A673 (cell line): ENCODE data around the gene LRRC30. TPM values are rescaled to one million over a fixed set of nuclear protein-coding genes. Genes with fewer than 3 reads are reported as not detected.

ENCODE experiments used
- Bru-seq: library from RNA; stranded (reverse); fragments of 400-500 nt; gene quantifications from one replicate; lab custom pipeline; 2021; lab: Mats Ljungman, UMichigan
- BruChase-seq, 2 experiments: library from RNA; stranded (reverse); fragments of 400-500 nt; gene quantifications; one replicate each; lab custom pipeline; 2021; lab: Mats Ljungman, UMichigan
- BruUV-seq: library from RNA; stranded (reverse); fragments of 400-500 nt; replicated peaks from 2 replicates; lab custom pipeline; 2021; lab: Mats Ljungman, UMichigan
- CTCF ChIA-PET: fragments of 300-600 bp; sonication (Branson Sonifier 250); formaldehyde crosslinking; loops from one replicate; lab custom pipeline; 2022; ENCODE audit warnings: antibody characterized with exemption; lab: Charles Lee
- POLR2A ChIA-PET: fragments of 300-600 bp; sonication (Branson Sonifier 250); formaldehyde crosslinking; loops from one replicate; lab custom pipeline; 2022; ENCODE audit warnings: antibody characterized with exemption; ENCODE audit not compliant: low non-redundant PET; lab: Charles Lee
- DNase-seq: peaks from one replicate; pipeline ENCODE4 v3.0.0-alpha.2; 2015; ENCODE audit warnings: low spot score
- H3K27ac ChIP-seq: fragments of 200-600 bp; sonication (generic); 2 replicates; pipeline ENCODE4 v1.5.1; 2016; ENCODE audit warnings: mixed run types, low read depth, mild to moderate bottlenecking, mixed read lengths, antibody characterized with exemption, low read length; ENCODE audit not compliant: poor library complexity, severe bottlenecking
- H3K27me3 ChIP-seq: fragments of 200-600 bp; sonication (generic); replicated peaks from 2 replicates; pipeline ENCODE4 v1.6.1; 2017; ENCODE audit warnings: mixed run types, low read depth, mild to moderate bottlenecking, mixed read lengths, antibody characterized with exemption, low read length; ENCODE audit not compliant: insufficient read depth, poor library complexity
- H3K36me3 ChIP-seq: fragments of 200-600 bp; sonication (generic); 2 replicates; pipeline ENCODE4 v1.6.1; 2016; ENCODE audit warnings: mixed run types, mild to moderate bottlenecking, mixed read lengths, antibody characterized with exemption, low read length; ENCODE audit not compliant: insufficient read depth, poor library complexity, severe bottlenecking
- H3K4me1 ChIP-seq: fragments of 200-600 bp; sonication (generic); 2 replicates; pipeline ENCODE4 v1.6.1; 2017; ENCODE audit warnings: mixed run types, mild to moderate bottlenecking, mixed read lengths, antibody characterized with exemption, low read length; ENCODE audit not compliant: insufficient read depth, poor library complexity, severe bottlenecking
- H3K4me3 ChIP-seq: fragments of 200-600 bp; sonication (generic); 2 replicates; pipeline ENCODE4 v1.5.1; 2016; ENCODE audit warnings: low read depth, mixed run types, mild to moderate bottlenecking, mixed read lengths, low read length; ENCODE audit not compliant: poor library complexity, severe bottlenecking
- H3K9me3 ChIP-seq: fragments of 200-600 bp; sonication (generic); 2 replicates; pipeline ENCODE4 v1.6.1; 2016; ENCODE audit warnings: mixed run types, low read depth, mild to moderate bottlenecking, mixed read lengths, antibody characterized with exemption, low read length; ENCODE audit not compliant: poor library complexity, severe bottlenecking
- CTCF ChIP-seq: fragments of 300-800, 200-600 bp; sonication (generic); conservative IDR thresholded peaks from 2 replicates; pipeline ENCODE4 v1.5.1; 2017; ENCODE audit warnings: low read depth, mild to moderate bottlenecking, antibody characterized with exemption, low read length, moderate library complexity, mixed read lengths
- EZH2 ChIP-seq: fragments of 200-600 bp; sonication (generic); IDR thresholded peaks from 2 replicates; pipeline ENCODE4 v1.6.1; 2017; ENCODE audit warnings: borderline replicate concordance, low read depth, mild to moderate bottlenecking, mixed read lengths, antibody characterized with exemption, low read length; ENCODE audit not compliant: poor library complexity, severe bottlenecking
- intact Hi-C: fragments of 100-400 bp; cut with micrococcal nuclease; formaldehyde crosslinking; loops from one replicate; pipeline ENCODE4 v1.10.0; 2022; ENCODE audit not compliant: unreplicated experiment
- long read RNA-seq: library from polyadenylated mRNA; stranded (forward); transcript quantifications from one replicate; pipeline ENCODE4 v2.0.0, GENCODE V29; 2022
- total RNA-seq: library from RNA; stranded (reverse); gene quantifications from 2 replicates; pipeline ENCODE4 v1.2.3, GENCODE V29; 2021

The LRRC30 gene
- not detected in 2 replicates for total RNA-seq
- not detected for Bru-seq, nascent RNA
- BruChase-seq, experiment 1, labeled RNA remaining after a 2-hour chase, result not detected
- not detected for BruChase-seq, experiment 2, labeled RNA remaining after a 6-hour chase
- long read RNA-seq, result 0 reads

- no peak within 1 kb of the TSS for H3K27ac ChIP-seq
- no peaks in the 10 kb centered on the region for H3K27me3 ChIP-seq
- POLR2A ChIA-PET, result no interaction called here
- DNase-seq, result no peak
- H3K36me3 ChIP-seq, result no peaks in the 10 kb centered on the region
- no peaks in the 10 kb centered on the region for H3K4me1 ChIP-seq
- H3K4me3 ChIP-seq, result no peak within 1 kb of the TSS
- intact Hi-C loops, result no loop called here
- TF ChIP-seq EZH2 (no peak), CTCF (no peak)
- peaks cover 3% of the 10 kb centered on the region for H3K9me3 ChIP-seq
- BruUV-seq, result no TSS peak
- CTCF ChIA-PET, result no interaction called here
Measured at GRCh38 chr18:7230626-7231349, at the start of gene LRRC30. Gene LRRC30 (plus strand): TSS chr18:7231089. CDS start chr18:7231139, 50 bp downstream.

- TF ChIP-seq CTCF (no peak), EZH2 (no peak)
- Histone ChIP-seq H3K4me1 (no peaks in the 10 kb centered on the region), H3K36me3 (no peaks in the 10 kb centered on the region), H3K27me3 (no peaks in the 10 kb centered on the region), H3K27ac (no peak overlapping the region), H3K9me3 (peaks cover 16% of the 10 kb centered on the region), H3K4me3 (no peak overlapping the region)
- no TSS peak for BruUV-seq
- CTCF ChIA-PET, result no interaction called here
- DNase-seq, result no peak
- POLR2A ChIA-PET, result no interaction called here
- intact Hi-C loops, result no loop called here
Measured at GRCh38 chr18:7185701-7186100, 45.2 kb upstream of the LRRC30 start.

DNA sequence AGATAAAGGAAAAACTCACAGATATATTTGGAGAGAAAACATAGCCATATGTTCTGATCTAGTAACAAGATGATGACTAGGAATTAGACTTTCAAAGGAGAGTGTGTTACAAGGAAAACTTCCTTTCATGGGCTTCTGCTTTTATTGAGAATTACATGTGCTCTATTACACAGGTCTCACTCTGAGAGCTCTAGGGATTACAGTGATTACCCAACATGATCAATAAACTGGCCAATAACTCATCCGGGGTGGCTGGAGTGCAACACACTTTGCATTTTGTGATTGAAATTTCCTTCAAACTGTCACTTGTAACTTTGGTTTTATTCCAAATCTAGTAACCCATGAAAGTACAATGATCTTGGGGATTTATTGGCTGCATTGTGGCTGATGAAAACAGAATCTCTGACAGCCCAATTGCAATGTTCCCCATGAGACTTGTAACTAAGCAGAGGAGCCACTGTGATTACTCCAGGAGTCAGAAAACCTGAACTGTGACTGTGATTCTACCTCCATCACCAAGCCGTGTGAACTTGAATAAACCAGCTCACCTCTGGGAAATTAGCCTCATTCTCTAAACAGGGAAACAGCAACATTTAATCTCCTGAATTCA is 40.2 kb upstream of the LRRC30 start:
- POLR2A ChIA-PET, result no interaction called here
- no peaks in the 10 kb centered on the region for H3K36me3 ChIP-seq
- no peaks in the 10 kb centered on the region for H3K27me3 ChIP-seq
- CTCF ChIA-PET, result no interaction called here
- H3K9me3 ChIP-seq, result peaks cover 27% of the 10 kb centered on the region
- intact Hi-C loops, result no loop called here
- no peak overlapping the region for H3K27ac ChIP-seq
- no peak overlapping the region for H3K4me3 ChIP-seq
- TF ChIP-seq EZH2 (no peak), CTCF (no peak)
- no peaks in the 10 kb centered on the region for H3K4me1 ChIP-seq
- no peak for DNase-seq
- BruUV-seq, result no TSS peak
